Kidney capillary endothelial cell (primary cell): Measurements from ENCODE around the gene ATP10D.
"Not testable (repeated sequence)": the region's sequence is repeated elsewhere in the genome, so short reads cannot be mapped to it uniquely, and the experiment has no call there.

Experiments
- DNase-seq: peaks from one replicate; pipeline ENCODE4 v3.0.0-alpha.2; 2018; ENCODE audit warnings: low spot score

ATP10D gene

DNA sequence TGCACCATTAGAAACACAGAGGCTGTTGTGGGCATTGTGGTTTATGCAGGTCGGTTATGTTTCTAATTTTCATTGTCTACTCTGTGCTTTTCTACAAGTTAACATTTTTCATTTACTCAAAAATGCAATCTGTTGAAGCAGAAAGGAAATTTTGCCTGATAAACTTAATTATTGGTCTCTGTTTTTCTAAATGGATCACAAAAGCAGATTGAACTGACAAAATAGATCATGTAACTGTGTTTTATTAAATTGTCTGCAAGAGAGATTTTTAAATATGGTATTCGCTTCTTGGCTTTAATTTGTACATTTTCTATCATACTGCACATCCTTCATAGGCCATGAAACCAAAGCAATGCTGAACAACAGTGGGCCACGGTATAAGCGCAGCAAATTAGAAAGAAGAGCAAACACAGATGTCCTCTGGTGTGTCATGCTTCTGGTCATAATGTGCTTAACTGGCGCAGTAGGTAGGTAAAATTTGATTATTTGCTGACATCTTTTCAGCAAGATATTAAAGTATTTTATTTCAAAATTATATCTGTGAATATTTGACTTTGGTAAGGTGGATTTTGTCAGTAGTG lies 50.6 kb downstream of the ATP10D start:
- no peak for DNase-seq

DNA sequence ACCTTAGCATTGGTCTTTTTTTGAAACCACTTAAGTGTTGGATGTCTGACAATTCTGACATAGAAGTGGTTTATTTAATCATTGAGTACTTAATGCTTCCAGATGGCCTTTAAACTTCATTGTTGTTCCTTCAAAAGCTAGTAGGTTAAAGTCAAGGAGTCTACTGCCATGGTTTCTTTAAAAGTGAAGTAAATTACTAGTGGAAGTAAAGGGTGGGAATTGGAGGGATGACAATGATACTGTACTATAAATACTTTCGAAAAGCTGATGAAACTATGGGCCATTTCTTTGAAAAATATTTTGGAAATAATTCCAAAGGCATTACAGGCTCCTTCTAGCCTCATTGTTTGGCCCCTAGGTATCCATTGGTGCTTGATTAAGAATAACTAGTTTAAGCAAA lies 51.9 kb downstream of the ATP10D start:
- no peak for DNase-seq

- DNase-seq: no peak
Observed at GRCh38 chr4:47538111-47538824, 53.2 kb downstream of the ATP10D start.

DNA sequence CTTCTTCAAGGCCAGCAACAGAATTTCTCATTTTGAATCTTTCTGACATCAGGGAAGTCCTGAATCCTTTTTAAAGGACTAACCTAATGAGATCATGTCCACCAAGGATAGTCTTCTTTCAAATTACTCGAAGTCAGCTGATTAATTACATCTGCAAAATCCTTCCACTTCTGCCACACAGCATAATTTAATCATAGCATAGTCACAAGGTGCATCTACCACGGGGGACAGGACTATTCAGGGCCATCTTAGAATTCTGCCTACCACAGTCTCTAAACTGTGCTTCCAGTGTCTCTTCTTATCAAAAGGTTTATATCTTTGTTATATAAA lies 53.7 kb downstream of the ATP10D start:
- DNase-seq: no peak

DNA sequence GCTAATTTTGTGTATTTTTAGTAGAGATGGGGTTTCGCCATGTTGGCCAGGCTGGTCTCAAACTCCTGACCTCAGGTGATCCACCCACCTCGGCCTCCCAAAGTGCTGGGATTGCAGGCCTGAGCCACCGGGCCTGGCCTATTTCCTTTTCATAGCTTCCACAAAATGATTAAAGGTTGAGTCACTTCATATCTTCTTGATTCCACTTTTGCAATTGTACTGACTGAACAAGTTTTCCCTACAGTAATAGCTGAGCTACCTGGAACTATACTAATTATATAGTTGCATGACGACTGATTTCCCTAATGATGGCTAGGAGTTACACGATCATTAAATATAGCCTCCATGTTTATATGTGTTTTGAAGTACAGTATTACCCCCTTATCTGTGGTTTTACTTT lies 57.6 kb downstream of the ATP10D start:
- not testable (repeated sequence) for DNase-seq

- DNase-seq: no peak
Observed at GRCh38 chr4:47543331-47543730, 58.3 kb downstream of the ATP10D start.

GRCh38 chr4:47550357-47550756 lies 65.3 kb downstream of the ATP10D start:
- DNase-seq: not testable (repeated sequence)

GRCh38 chr4:47550899-47551548 lies 65.9 kb downstream of the ATP10D start:
- no peak for DNase-seq

DNA sequence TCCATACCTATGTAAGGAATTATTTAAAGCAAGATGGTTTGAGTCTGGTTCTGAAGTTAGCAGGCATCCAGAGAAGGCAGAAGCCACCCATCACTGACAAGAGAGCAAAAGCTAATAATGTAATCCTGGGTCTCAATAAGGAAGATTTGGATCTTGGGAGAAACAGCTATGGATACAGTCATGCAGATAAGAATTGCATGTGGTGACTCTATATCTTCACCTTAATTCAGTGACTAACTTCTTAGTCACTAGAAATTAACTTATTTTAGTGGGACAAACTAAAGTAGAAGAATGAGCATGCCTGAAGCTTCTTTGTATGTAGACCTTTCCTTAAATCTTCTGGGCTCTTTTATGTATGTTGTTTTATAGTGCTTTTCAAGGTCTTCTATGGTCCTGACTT lies 66.6 kb downstream of the ATP10D start:
- no peak for DNase-seq

DNA sequence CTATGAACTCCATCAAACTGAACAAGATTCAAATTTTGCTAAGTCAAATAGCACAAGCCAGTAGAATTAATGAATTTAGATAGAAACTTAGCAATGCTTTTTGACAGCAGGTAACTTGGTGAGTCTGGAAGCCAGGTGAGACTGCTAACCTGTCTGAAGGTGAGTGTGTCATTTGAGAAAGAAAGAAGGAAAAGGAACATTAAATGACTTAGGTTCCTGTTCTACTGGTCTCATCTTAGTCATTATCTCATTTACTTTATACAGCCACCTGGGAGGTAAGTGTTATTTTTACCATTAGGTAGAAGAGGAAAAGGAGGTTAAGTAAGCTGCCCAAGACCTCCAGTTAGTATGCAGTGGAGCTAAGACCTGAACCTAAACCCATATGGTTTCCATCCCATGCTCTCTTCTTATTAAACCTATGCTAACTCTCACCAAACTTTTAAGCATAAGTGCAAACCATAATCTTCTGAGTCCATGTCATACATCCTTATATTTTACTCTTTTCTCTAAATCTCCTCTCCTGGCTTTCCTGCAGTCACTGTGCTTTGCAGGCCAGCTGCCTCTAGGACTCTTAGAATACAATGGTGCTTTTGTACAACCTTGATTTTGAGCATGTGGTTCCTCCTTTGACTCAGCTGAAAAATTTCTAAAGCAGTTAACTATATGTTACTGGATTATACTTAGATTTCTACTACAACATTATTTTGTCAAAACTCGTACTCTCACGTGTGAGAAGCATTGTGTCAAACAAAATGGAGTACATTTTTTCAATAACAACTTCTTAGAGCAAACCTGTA lies 68.5 kb downstream of the ATP10D start:
- DNase-seq: no peak

DNA sequence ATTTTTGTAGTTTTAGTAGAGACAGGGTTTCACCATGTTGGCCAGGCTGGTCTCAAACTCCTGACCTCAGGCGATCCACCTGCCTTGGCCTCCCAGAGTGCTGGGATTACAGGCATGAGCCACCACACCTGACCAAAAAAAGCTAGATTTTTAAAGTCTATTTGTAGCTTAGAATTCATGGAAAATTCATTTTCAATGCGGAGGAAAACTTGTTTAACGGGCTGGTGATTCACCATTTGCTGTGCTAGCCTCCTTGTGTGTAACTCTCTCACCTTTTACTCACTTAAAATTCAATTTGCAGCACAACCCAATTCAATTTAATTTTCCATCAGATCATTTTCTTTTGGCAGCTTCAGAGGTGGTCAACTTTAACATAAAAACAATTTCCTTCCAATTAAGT lies 70.8 kb downstream of the ATP10D start:
- not testable (repeated sequence) for DNase-seq

- DNase-seq: no peak
Observed at GRCh38 chr4:47557255-47557654, 72.2 kb downstream of the ATP10D start.

- no peak for DNase-seq
Observed at GRCh38 chr4:47560682-47561081, 75.6 kb downstream of the ATP10D start.

GRCh38 chr4:47561331-47561730 lies 76.3 kb downstream of the ATP10D start:
- no peak for DNase-seq

- DNase-seq: no peak
Observed at GRCh38 chr4:47562297-47562696, 77.2 kb downstream of the ATP10D start.

DNA sequence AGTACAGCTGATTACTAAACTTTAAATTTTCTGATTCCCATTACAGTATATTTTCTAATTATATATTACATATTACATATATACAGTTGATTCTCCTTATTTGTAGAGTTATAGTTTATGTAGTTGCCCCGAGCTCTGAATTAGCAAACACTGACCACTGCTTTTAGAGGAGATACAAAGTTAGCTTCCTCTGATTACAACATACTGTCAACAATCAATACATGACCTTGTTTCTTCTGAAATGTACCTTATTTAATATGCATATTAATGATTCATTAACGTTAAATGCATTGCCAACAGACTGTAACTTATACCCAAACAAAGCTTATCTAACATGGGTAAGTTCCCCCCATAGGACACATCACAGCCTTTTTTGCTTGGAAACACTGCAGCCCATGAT lies 81.5 kb downstream of the ATP10D start:
- DNase-seq: no peak

DNA sequence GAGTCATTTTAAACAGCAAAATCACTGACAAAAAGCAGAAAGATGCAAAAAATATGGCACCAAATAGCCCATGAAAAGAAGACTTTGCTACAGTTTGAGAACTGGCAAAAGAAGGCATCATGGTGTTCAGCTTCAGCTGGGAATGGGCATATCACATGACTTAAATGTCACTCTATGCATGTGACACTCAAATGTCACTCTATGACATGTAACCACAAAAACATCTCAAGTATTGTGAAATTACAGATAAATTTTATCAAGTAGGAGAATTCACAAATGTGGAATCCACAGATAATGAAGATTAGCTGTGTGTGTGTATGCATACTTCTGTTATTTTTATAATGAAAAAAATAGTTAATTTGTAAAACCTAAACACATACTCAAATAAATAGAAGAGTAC lies 81.9 kb downstream of the ATP10D start:
- DNase-seq: no peak

DNA sequence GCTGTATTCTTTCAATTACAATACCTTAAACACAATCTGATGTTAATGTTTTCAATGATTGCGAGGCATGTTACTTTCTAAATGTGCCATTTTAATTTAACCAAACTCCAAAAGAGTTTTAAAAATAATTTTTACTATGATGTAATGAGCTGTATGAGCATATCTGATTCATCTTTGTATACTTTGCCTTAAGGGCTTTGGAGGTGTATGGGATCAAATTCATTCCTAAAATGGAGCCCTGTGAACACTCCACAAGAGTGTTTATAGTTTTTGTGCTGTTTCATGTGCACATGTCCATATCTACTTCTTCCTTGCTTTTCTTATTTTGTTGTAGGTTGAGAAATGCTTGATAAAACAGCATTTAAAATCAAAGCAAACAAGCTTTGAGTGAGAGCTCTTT lies 82.4 kb downstream of the ATP10D start:
- DNase-seq: no peak

GRCh38 chr4:47570816-47571215 lies 85.7 kb downstream of the ATP10D start:
- DNase-seq: no peak

DNA sequence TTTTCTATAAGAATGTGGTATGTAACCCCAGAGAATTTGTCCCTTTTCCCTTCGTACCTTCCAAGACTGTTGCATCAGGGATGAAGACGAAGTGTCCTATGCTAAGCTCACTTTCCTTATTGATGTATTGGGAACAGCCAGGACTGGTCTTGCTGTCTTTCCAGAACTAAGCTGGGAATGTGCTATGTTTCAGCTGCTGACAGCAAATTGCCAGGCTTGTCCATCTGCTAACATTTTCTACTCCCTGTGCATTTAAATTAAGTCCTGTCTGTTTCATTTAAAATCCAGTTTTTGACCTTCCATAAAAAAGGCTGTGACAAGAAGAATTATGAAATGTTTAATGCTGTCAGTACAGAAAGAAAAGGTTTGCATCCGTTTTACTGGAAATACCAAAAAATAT lies 87.9 kb downstream of the ATP10D start:
- DNase-seq: no peak

- DNase-seq: no peak
Observed at GRCh38 chr4:47577779-47578553, 92.9 kb downstream of the ATP10D start.

GRCh38 chr4:47579235-47579634 lies 94.2 kb downstream of the ATP10D start:
- no peak for DNase-seq
